ENCODE results near the gene AUH.
A peak's percentile ranks its signal among the peaks of the same experiment; 100 is the strongest.

Gene AUH

DNA sequence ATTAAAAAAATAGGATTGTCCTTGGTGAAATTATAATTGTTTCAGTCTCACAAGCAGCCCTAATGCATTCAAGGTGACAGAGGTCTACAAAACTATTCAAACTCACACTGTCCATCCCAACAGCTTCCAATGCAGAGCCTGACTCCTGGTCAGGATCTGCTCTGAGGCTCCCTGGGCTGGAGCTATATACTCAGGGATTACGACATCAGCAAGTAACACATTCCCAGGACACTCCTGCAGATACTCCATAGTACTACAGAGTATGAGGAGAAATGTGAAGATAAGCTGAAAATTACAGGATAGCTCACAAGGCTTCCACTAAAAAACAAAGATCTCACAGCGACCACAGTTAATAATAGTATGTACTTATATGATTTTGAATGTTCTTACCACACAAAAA, 130.1 kb downstream of the AUH start:
- H3K4me1 ChIP-seq (ENCODE audit: control insufficient read depth, insufficient read depth, low read length, unreplicated experiment) = no peaks in the 10 kb centered on the region
- no peaks in the 10 kb centered on the region for H3K27me3 ChIP-seq (ENCODE audit: insufficient read depth, low read length)
- no peak overlapping the region for H2AFZ ChIP-seq (ENCODE audit: low read length, unreplicated experiment)
- H3K27ac ChIP-seq (ENCODE audit: low read depth, low read length) = no peak overlapping the region
- H3K4me3 ChIP-seq (ENCODE audit: low read depth, low read length) = no peak overlapping the region
- no peaks in the 10 kb centered on the region for H3K79me2 ChIP-seq (ENCODE audit: control insufficient read depth, insufficient read depth, low read length, unreplicated experiment)
- H3K36me3 ChIP-seq (ENCODE audit: insufficient read depth, low read length) = no peaks in the 10 kb centered on the region

DNA sequence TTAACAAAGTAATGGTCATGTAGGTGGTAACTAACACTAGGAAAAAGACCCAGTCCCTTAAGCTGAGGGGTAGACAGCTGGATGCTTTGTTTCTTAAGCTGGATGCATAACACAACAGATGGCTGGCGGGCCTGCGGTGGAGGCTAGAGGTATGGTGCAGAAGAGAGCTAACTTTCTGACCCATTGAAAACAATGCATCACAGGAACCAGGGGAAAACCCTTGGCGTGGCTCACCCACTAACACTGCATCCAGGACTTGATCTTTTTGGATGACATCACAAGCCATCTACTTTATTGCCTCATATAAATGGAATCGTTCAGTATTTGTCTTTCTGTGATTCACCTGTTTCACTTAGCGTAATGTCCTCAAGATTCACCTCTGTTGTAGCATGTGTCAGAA, 138.7 kb downstream of the AUH start:
- peaks cover 14% of the 10 kb centered on the region for H3K4me1 ChIP-seq (ENCODE audit: control insufficient read depth, insufficient read depth, low read length, unreplicated experiment)
- no peaks in the 10 kb centered on the region for H3K79me2 ChIP-seq (ENCODE audit: control insufficient read depth, insufficient read depth, low read length, unreplicated experiment)
- H3K4me3 ChIP-seq (ENCODE audit: low read depth, low read length) = no peak overlapping the region
- H3K27me3 ChIP-seq (ENCODE audit: insufficient read depth, low read length) = no peaks in the 10 kb centered on the region
- no peaks in the 10 kb centered on the region for H3K36me3 ChIP-seq (ENCODE audit: insufficient read depth, low read length)
- no peak overlapping the region for H2AFZ ChIP-seq (ENCODE audit: low read length, unreplicated experiment)
- H3K27ac ChIP-seq (ENCODE audit: low read depth, low read length) = no peak overlapping the region

DNA sequence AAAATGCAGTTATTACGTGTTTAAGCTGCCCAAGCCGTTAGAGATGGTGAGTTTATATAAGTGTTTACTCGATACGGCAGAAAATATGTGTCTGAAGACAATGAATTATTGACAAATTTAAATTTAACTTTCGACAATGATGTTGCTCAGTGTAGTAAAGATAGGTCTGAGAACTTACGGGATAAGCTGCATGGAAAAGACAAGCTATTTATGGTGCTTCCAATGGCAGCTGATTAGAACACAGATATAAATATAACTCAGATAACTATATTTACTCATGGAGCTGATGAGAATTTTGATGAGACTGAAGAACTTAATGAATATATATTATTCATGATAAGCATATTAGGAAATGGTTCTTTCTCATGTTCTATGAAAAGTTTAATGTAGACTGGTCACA, 139.3 kb downstream of the AUH start:
- Histone ChIP-seq H3K4me1 (ENCODE audit: control insufficient read depth, insufficient read depth, low read length, unreplicated experiment) (peaks cover 14% of the 10 kb centered on the region), H3K27ac (ENCODE audit: low read depth, low read length) (no peak overlapping the region), H3K27me3 (ENCODE audit: insufficient read depth, low read length) (no peaks in the 10 kb centered on the region), H3K36me3 (ENCODE audit: insufficient read depth, low read length) (no peaks in the 10 kb centered on the region), H3K79me2 (ENCODE audit: control insufficient read depth, insufficient read depth, low read length, unreplicated experiment) (no peaks in the 10 kb centered on the region), H2AFZ (ENCODE audit: low read length, unreplicated experiment) (no peak overlapping the region), H3K4me3 (ENCODE audit: low read depth, low read length) (no peak overlapping the region)

DNA sequence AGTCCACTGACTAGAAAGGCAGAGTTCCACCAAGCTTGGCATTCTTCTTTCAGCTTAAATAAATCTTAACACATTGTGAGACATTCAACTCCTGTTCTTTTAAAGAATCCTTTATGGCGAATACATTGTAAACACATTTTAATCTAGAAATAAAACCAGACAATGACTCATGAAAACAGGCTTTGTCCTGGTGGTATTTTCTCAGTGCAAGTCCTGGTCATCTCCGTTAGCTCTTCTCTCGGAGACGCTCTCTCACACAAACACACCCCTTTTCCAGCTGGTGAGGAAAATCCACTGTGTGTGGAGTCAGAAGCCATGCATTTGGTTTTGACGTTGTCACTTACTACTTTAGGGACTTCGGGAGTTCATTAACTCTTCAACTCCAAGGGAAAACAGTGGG, 140.4 kb downstream of the AUH start:
- Histone ChIP-seq H3K4me1 (ENCODE audit: control insufficient read depth, insufficient read depth, low read length, unreplicated experiment) (peaks cover 14% of the 10 kb centered on the region), H3K79me2 (ENCODE audit: control insufficient read depth, insufficient read depth, low read length, unreplicated experiment) (no peaks in the 10 kb centered on the region), H3K27ac (ENCODE audit: low read depth, low read length) (no peak overlapping the region), H2AFZ (ENCODE audit: low read length, unreplicated experiment) (no peak overlapping the region), H3K4me3 (ENCODE audit: low read depth, low read length) (no peak overlapping the region), H3K36me3 (ENCODE audit: insufficient read depth, low read length) (no peaks in the 10 kb centered on the region), H3K27me3 (ENCODE audit: insufficient read depth, low read length) (no peaks in the 10 kb centered on the region)

DNA sequence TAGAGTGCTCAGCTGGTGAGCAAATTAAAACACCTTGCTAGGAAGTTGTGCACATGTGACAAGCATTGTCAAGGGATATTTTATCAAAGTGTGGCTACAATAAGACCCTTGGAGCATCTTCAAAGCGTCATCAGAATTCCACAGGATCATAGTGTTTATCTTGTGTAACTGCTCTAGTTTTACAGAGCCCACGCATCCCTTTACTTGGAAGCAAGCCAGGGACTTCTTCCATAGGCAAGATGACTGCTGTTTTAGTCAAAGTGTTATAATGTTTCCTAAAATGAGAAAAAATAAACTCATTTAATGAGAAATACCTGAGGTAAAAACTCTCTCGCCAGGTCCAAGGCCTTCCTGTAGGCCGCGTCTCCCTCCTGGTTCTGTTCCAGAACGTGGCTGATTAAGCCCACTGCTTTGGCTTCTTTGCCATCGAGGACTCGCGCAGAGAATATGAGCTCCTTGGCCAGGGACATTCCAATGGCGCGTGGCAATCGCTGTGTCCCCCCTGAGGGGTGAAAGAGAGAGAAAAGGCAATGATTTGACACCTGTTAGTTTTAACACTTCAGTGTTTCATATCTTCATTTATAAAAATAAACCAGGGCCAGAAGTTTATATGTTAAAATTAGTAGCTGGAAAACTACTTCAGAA, 141.1 kb downstream of the AUH start:
- Histone ChIP-seq H3K79me2 (ENCODE audit: control insufficient read depth, insufficient read depth, low read length, unreplicated experiment) (no peaks in the 10 kb centered on the region), H3K27me3 (ENCODE audit: insufficient read depth, low read length) (no peaks in the 10 kb centered on the region), H2AFZ (ENCODE audit: low read length, unreplicated experiment) (no peak overlapping the region), H3K36me3 (ENCODE audit: insufficient read depth, low read length) (no peaks in the 10 kb centered on the region), H3K4me1 (ENCODE audit: control insufficient read depth, insufficient read depth, low read length, unreplicated experiment) (peaks cover 14% of the 10 kb centered on the region), H3K27ac (ENCODE audit: low read depth, low read length) (no peak overlapping the region), H3K4me3 (ENCODE audit: low read depth, low read length) (no peak overlapping the region)

DNA sequence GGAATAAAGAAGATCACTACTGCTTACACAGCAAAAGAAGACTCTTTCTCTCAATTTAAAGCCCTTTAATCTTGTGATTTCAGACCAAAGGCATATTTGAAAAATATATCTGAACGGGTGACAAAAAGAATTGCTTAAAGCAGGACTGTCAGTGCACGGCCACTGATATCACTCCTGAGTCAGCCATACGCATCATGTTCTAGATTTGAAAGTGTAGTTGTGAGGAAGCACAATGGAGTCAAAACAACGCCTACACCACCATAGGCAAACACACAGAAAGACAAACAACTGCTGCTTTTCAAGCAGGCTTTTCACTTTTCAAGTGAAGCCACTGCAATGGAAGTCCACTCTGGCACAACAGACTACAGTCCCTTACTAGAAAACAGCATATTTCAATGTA, 141.7 kb downstream of the AUH start:
- Histone ChIP-seq H3K4me3 (ENCODE audit: low read depth, low read length) (no peak overlapping the region), H3K36me3 (ENCODE audit: insufficient read depth, low read length) (no peaks in the 10 kb centered on the region), H3K27me3 (ENCODE audit: insufficient read depth, low read length) (no peaks in the 10 kb centered on the region), H3K27ac (ENCODE audit: low read depth, low read length) (no peak overlapping the region), H3K79me2 (ENCODE audit: control insufficient read depth, insufficient read depth, low read length, unreplicated experiment) (no peaks in the 10 kb centered on the region), H3K4me1 (ENCODE audit: control insufficient read depth, insufficient read depth, low read length, unreplicated experiment) (peaks cover 14% of the 10 kb centered on the region), H2AFZ (ENCODE audit: low read length, unreplicated experiment) (no peak overlapping the region)

DNA sequence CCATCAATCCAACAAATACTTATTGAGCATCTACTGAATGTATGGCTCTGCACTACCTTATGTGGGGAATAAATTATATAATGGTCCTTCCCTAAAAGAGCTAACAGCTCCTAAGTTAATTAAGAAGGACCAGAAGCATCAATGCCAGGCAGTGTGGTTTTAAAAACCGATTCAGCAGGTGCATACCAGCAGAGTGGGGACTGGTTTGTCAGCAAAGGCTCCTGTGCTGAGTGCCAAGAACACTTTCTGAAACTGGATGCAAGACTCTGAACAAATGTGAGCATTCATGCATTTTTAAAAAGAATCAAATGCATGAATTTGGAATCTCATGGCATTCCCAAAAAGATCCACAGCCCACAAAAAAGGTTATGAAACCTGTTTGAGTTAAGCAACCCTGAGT, 142.2 kb downstream of the AUH start:
- H3K27me3 ChIP-seq (ENCODE audit: insufficient read depth, low read length) = no peaks in the 10 kb centered on the region
- no peaks in the 10 kb centered on the region for H3K79me2 ChIP-seq (ENCODE audit: control insufficient read depth, insufficient read depth, low read length, unreplicated experiment)
- H3K27ac ChIP-seq (ENCODE audit: low read depth, low read length) = no peak overlapping the region
- no peak overlapping the region for H3K4me3 ChIP-seq (ENCODE audit: low read depth, low read length)
- H3K36me3 ChIP-seq (ENCODE audit: insufficient read depth, low read length) = no peaks in the 10 kb centered on the region
- no peak overlapping the region for H2AFZ ChIP-seq (ENCODE audit: low read length, unreplicated experiment)
- peaks cover 15% of the 10 kb centered on the region for H3K4me1 ChIP-seq (ENCODE audit: control insufficient read depth, insufficient read depth, low read length, unreplicated experiment)

DNA sequence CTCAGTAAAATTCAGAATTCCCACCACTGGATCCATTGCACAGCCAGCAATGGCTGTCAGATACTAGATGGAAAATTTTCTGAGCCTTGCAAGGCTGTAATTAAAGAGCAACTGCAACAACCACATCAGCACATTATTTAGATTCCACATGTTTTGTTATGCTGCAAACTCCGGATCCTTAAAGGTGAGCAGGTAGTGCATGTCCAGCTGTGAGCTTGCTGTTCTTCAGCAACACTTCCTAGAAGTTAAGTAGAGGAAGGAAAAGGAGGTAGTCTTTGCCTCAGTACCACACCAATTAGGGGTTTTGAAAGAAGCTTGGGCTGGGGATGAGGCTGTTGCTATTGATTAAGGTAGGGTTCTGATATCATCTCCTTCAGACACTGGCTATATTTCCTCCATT, 144.3 kb downstream of the AUH start:
- no peaks in the 10 kb centered on the region for H3K27me3 ChIP-seq (ENCODE audit: insufficient read depth, low read length)

DNA sequence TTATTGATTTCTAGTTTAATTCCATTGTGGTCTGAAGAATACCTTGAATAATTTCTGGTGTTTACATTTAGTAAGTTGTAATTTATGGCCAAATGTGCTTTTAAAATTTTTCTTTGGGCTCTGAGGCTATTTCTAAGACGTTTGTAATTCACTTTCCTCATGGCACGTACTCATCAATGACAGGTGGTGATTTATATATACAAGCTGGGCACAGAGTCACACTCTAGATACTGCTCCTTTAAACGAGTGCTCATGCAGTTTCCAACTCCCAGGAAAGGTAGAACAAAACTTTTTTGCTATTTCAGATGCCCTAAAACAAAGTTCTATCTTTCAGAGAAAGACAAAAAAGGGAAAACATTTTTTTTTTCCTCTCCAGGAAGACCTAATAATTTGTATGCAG, 146.9 kb downstream of the AUH start:
- Histone ChIP-seq H3K27ac (ENCODE audit: low read depth, low read length) (no peak overlapping the region), H3K27me3 (ENCODE audit: insufficient read depth, low read length) (no peaks in the 10 kb centered on the region), H3K4me3 (ENCODE audit: low read depth, low read length) (no peak overlapping the region), H3K79me2 (ENCODE audit: control insufficient read depth, insufficient read depth, low read length, unreplicated experiment) (no peaks in the 10 kb centered on the region), H3K36me3 (ENCODE audit: insufficient read depth, low read length) (no peaks in the 10 kb centered on the region), H3K4me1 (ENCODE audit: control insufficient read depth, insufficient read depth, low read length, unreplicated experiment) (peaks cover 15% of the 10 kb centered on the region), H2AFZ (ENCODE audit: low read length, unreplicated experiment) (no peak overlapping the region)

More for the DNA sequence above, 144.3 kb downstream of the AUH start:
- Histone ChIP-seq H3K79me2 (ENCODE audit: control insufficient read depth, insufficient read depth, low read length, unreplicated experiment) (no peaks in the 10 kb centered on the region), H3K4me1 (ENCODE audit: control insufficient read depth, insufficient read depth, low read length, unreplicated experiment) (peaks cover 23% of the 10 kb centered on the region), H3K4me3 (ENCODE audit: low read depth, low read length) (no peak overlapping the region), H3K27ac (ENCODE audit: low read depth, low read length) (no peak overlapping the region), H2AFZ (ENCODE audit: low read length, unreplicated experiment) (no peak overlapping the region), H3K36me3 (ENCODE audit: insufficient read depth, low read length) (no peaks in the 10 kb centered on the region)

DNA sequence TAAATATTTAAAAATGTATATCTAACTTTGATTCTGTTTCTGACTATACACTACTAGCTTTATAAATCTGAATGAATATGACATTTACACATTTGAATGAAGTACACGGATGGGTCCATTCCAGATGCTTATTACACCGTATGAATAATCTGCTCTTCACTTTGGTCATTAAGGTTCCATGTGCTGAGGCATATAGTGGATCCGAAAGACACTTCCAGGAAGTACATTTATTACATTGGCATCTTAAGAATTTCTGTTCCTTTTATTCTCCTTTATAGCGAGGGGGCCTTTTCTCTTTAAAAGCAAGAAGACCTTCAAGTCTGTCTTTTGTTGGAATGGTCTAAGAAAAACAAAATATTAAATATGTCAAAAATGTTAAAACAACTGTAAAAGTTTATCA, 147.6 kb downstream of the AUH start:
- Histone ChIP-seq H3K36me3 (ENCODE audit: insufficient read depth, low read length) (no peaks in the 10 kb centered on the region), H3K27me3 (ENCODE audit: insufficient read depth, low read length) (no peaks in the 10 kb centered on the region), H3K4me3 (ENCODE audit: low read depth, low read length) (no peak overlapping the region), H3K4me1 (ENCODE audit: control insufficient read depth, insufficient read depth, low read length, unreplicated experiment) (peaks cover 15% of the 10 kb centered on the region), H3K27ac (ENCODE audit: low read depth, low read length) (no peak overlapping the region), H2AFZ (ENCODE audit: low read length, unreplicated experiment) (peak overlapping the region; percentile 2), H3K79me2 (ENCODE audit: control insufficient read depth, insufficient read depth, low read length, unreplicated experiment) (no peaks in the 10 kb centered on the region)

DNA sequence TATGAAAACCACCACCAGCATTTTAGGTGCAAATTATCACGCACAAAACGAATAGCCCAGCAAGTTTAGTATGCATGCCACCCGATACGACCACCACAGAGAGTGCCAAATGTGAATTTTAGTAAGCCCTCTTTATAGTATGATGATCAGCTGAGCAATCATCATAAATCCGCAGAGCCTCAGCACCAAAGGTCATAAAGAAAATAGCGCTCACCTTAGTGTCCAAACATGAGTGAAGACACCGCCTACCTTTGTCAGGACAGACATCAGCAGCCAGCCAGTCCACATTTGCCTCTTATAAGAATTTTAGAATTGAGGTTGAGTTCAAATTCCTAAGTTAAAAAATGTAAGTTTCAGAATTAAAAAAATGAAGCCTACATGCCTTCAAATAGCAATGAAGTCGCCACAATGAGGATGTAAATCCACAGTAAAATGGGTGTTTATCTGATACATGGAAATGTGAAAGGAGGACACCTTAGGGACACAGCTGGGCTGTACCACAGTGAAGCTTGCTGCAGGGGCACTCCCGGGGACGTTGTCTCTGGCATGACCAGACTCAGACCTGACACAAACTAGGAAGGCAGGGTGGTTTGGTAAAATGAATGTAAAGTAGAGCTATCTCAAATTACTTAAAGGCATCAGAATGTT, 149.0 kb downstream of the AUH start:
- Histone ChIP-seq H3K79me2 (ENCODE audit: control insufficient read depth, insufficient read depth, low read length, unreplicated experiment) (no peaks in the 10 kb centered on the region), H3K27me3 (ENCODE audit: insufficient read depth, low read length) (no peaks in the 10 kb centered on the region), H2AFZ (ENCODE audit: low read length, unreplicated experiment) (no peak overlapping the region), H3K4me1 (ENCODE audit: control insufficient read depth, insufficient read depth, low read length, unreplicated experiment) (peaks cover 21% of the 10 kb centered on the region), H3K27ac (ENCODE audit: low read depth, low read length) (no peak overlapping the region), H3K36me3 (ENCODE audit: insufficient read depth, low read length) (no peaks in the 10 kb centered on the region), H3K4me3 (ENCODE audit: low read depth, low read length) (peak overlapping the region; percentile 31; the same call in 1 of the 2 replicates)

All from ACC112 (cell line).